ENCODE results near the gene AMN1. TPM values are rescaled to one million over a fixed set of nuclear protein-coding genes. Genes with fewer than 3 reads are reported as not detected.

AMN1 gene
- total RNA-seq, 1 donor from 2014 or later = 21.7 TPM

GRCh38 chr12:31631023-31631724 lies 97.6 kb downstream of the AMN1 start:
- no peak for DNase-seq

DNA sequence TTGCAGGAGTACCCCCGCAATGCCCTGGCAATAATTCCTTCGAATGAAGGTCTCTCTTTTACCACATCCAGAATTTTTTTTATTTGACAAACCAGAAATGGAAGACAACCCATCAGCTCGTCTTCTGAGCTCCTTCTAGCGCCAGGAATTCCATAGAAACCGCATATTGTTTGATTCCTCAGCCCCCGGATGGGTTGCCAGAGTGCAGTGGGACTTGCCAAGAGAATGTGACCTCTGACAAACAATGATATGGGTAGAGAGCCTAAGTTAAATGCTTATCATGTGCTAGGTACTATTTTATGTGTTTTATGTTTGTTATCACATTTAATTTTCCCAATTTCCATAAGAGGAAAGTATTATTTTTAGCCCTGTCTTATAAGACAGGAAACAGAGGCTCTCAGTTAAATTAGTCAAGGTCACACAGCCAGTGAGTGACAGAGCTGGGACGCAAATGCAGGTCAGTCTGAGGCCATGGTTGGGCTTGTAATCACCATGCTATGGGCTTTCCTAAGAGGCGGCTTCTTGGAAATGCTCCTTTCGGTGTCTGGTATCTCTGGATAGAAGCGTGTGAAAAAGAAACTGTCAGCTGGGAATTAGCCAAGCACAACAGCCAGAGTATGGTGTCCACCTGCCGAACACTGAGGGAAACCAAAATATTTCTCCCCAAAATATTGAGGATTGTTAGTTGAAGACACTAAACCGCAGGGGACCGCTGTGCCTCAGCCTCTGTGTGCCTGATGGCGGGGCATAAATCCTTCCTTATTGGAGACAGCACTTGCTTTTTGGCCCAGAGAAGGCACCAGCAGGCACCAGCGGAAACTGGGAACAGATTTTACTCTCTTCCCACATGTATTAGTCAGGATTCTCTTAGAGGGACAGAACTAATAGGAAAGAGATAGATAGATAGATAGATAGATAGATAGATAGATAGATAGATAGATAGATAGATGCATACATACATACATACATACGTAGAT lies 98.8 kb downstream of the AMN1 start:
- DNase-seq = peak; percentile 86

- peak; percentile 65 for DNase-seq
These were observed 101.3 kb downstream of the AMN1 start for GRCh38 chr12:31627456-31628054.

DNA sequence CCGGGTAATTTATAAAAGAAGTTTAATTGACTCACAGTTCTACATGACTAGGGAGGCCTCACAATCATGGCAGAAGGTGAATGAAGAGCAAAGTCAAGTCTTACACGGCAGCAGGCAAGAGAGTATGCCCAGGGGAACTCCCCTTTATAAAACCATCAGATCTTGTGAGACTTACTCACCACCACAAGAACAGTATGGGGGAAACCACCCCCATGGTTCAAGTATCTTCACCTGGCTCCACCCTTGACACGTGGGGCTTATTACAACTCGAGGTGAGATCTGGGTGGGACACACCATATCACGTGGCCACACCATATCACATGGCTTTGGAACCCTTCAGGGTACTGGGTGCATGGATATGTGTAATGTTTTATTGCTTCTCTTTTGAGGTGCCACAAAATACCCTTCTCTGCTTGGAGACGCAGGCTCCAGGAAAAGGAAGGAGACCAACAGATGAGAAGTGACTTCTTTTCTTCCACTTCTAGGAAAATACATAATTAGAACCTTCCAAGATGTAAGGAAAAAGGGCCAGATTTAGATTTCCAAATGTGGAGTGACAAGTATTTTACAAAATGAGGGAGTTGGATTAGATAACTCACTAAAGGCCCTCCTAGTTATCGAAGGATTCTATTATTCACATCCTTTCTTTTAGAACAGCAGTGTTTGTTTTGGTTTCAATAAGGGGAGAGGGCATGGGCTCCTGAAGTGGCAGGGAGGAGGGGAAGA lies 102.4 kb downstream of the AMN1 start:
- no peak for DNase-seq

GRCh38 chr12:31622038-31622437 lies 106.8 kb downstream of the AMN1 start:
- no peak for DNase-seq

Small RNAs within 50 kb of the gene (small RNA-seq; reads per million reads assigned to genes)
- not detected for gene AC023157.2 (ENCODE audit: low replicate concordance)

Other genes with a start within 250 kb of the AMN1 start
- 42.0 TPM for gene DENND5B, start 137.9 kb downstream of the AMN1 start, total RNA-seq
- 3.8 TPM for gene ETFBKMT, start 69.3 kb downstream of the AMN1 start, total RNA-seq
- gene RESF1, start 230.4 kb upstream of the AMN1 start, total RNA-seq = 43.6 TPM

Data from tongue (tissue), 3 donors.